ENCODE results near the gene SLC2A13. TPM values are rescaled to one million over a fixed set of nuclear protein-coding genes. Genes with fewer than 3 reads are reported as not detected.
"Not testable (repeated sequence)": the region's sequence is repeated elsewhere in the genome, so short reads cannot be mapped to it uniquely, and the experiment has no call there.

Gene SLC2A13
- total RNA-seq, 1 donor from 2014 or later, result 5.2 TPM

DNA sequence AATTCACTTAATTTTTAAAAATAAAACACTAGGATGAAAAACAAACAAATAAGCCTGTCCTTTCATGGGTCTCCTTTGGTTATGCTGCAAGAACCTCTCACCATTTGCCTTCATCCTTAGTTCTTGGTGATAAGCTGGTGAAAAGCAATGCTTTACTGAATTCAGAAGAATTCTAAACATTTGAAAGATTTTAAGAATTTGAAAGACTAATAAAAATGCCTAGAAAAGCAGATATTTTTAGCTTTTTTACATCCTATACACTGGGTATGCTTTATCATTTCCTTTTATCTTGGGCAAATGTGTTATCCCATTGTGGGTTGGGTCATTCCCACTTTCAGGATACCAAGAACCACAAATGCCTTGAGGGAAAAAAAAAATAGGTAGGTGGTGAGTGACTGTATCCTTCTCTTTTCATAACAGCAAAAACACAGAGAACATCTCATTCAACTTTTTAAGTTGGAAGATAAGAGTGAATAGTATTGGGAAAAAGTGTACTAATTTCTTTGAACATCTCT lies 289.2 kb downstream of the SLC2A13 start:
- Mint-ChIP-seq H3K27ac (ENCODE audit: unreplicated experiment) (no peak overlapping the region), H3K27me3 (ENCODE audit: unreplicated experiment) (peaks cover 2% of the 10 kb centered on the region), H3K4me1 (ENCODE audit: low read depth, unreplicated experiment) (peaks cover 3% of the 10 kb centered on the region), H3K4me3 (ENCODE audit: unreplicated experiment) (no peak overlapping the region), H3K9me3 (ENCODE audit: unreplicated experiment) (no peaks in the 10 kb centered on the region), H3K36me3 (ENCODE audit: unreplicated experiment) (no peaks in the 10 kb centered on the region)
- no peak for DNase-seq
- TF ChIP-seq, protein P1, sequence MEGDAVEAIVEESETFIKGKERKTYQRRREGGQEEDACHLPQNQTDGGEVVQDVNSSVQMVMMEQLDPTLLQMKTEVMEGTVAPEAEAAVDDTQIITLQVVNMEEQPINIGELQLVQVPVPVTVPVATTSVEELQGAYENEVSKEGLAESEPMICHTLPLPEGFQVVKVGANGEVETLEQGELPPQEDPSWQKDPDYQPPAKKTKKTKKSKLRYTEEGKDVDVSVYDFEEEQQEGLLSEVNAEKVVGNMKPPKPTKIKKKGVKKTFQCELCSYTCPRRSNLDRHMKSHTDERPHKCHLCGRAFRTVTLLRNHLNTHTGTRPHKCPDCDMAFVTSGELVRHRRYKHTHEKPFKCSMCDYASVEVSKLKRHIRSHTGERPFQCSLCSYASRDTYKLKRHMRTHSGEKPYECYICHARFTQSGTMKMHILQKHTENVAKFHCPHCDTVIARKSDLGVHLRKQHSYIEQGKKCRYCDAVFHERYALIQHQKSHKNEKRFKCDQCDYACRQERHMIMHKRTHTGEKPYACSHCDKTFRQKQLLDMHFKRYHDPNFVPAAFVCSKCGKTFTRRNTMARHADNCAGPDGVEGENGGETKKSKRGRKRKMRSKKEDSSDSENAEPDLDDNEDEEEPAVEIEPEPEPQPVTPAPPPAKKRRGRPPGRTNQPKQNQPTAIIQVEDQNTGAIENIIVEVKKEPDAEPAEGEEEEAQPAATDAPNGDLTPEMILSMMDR (IDR thresholded peaks at IDR 0.05; ENCODE audit: partially characterized antibody, unreplicated experiment), result no peak

- no peaks in the 10 kb centered on the region for H3K4me1 Mint-ChIP-seq (ENCODE audit: low read depth, unreplicated experiment)
Observed at GRCh38 chr12:39815746-39816145, 290.1 kb downstream of the SLC2A13 start.

GRCh38 chr12:39814626-39815025 lies 291.3 kb downstream of the SLC2A13 start:
- no peak overlapping the region for H3K27ac Mint-ChIP-seq (ENCODE audit: unreplicated experiment)
- no peak for DNase-seq
- TF ChIP-seq, protein P1 (IDR thresholded peaks at IDR 0.05; ENCODE audit: partially characterized antibody, unreplicated experiment), result no peak
- H3K9me3 Mint-ChIP-seq (ENCODE audit: unreplicated experiment), result no peaks in the 10 kb centered on the region
- no peak overlapping the region for H3K4me3 Mint-ChIP-seq (ENCODE audit: unreplicated experiment)
- H3K27me3 Mint-ChIP-seq (ENCODE audit: unreplicated experiment), result peaks cover 2% of the 10 kb centered on the region
- no peaks in the 10 kb centered on the region for H3K36me3 Mint-ChIP-seq (ENCODE audit: unreplicated experiment)
- no peaks in the 10 kb centered on the region for H3K4me1 Mint-ChIP-seq (ENCODE audit: low read depth, unreplicated experiment)

More at GRCh38 chr12:39815746-39816145, 290.1 kb downstream of the SLC2A13 start:
- Mint-ChIP-seq H3K27me3 (ENCODE audit: unreplicated experiment) (peaks cover 2% of the 10 kb centered on the region), H3K36me3 (ENCODE audit: unreplicated experiment) (no peaks in the 10 kb centered on the region), H3K27ac (ENCODE audit: unreplicated experiment) (no peak overlapping the region), H3K4me3 (ENCODE audit: unreplicated experiment) (no peak overlapping the region), H3K9me3 (ENCODE audit: unreplicated experiment) (no peaks in the 10 kb centered on the region)
- DNase-seq, result no peak
- TF ChIP-seq, protein P1 (IDR thresholded peaks at IDR 0.05; ENCODE audit: partially characterized antibody, unreplicated experiment), result no peak

DNA sequence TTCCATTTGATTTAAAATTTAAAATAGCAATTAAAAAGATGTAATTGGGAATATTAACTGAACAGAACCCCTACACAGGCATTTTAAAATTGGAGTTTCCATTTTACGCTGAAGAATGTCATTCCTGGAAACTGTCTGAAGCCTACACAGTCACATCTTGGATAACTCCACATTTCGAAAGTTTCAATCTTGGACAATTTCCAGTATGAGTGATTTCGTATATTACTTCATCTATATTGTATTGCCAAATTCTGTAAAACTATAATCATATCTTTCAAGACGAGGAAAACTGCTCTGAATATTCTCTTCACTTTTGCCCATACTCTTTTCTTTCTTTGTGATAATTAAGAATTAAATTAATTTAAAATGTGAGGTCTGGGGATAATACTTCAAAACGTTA lies 292.1 kb downstream of the SLC2A13 start:
- H3K4me1 Mint-ChIP-seq (ENCODE audit: low read depth, unreplicated experiment), result no peaks in the 10 kb centered on the region
- H3K4me3 Mint-ChIP-seq (ENCODE audit: unreplicated experiment), result no peak overlapping the region
- peaks cover 2% of the 10 kb centered on the region for H3K27me3 Mint-ChIP-seq (ENCODE audit: unreplicated experiment)
- no peaks in the 10 kb centered on the region for H3K36me3 Mint-ChIP-seq (ENCODE audit: unreplicated experiment)
- TF ChIP-seq, protein P1 (IDR thresholded peaks at IDR 0.05; ENCODE audit: partially characterized antibody, unreplicated experiment), result no peak
- no peak for DNase-seq
- H3K27ac Mint-ChIP-seq (ENCODE audit: unreplicated experiment), result no peak overlapping the region
- no peaks in the 10 kb centered on the region for H3K9me3 Mint-ChIP-seq (ENCODE audit: unreplicated experiment)

DNA sequence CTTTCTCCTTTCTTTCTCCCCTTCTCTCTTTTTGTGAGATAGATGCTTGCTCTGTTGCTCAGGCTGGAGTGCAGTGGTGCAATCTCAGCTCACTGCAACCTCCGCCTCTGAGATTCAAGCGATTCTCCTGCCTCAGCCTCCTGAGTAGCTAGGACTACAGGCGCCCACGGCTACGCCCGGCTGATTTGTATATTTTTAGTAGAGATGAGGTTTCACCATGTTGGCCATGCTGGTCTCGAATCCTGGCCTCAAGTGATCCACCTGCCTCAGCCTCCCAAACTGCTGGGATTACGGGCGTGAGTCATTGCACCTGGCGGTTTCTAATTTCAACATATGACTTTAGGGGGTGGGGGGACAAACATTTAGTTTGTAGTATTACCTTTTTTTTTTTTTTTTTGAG lies 293.4 kb downstream of the SLC2A13 start:
- H3K9me3 Mint-ChIP-seq (ENCODE audit: unreplicated experiment); DNase-seq; H3K4me1 Mint-ChIP-seq (ENCODE audit: low read depth, unreplicated experiment); H3K27ac Mint-ChIP-seq (ENCODE audit: unreplicated experiment); H3K27me3 Mint-ChIP-seq (ENCODE audit: unreplicated experiment); H3K36me3 Mint-ChIP-seq (ENCODE audit: unreplicated experiment); H3K4me3 Mint-ChIP-seq (ENCODE audit: unreplicated experiment): not testable (repeated sequence)

Data from glutamatergic neuron (in vitro differentiated cells).